ENCODE results near the gene SLC4A1.

- no peak for TF ChIP-seq CTCF (IDR thresholded peaks at IDR 0.05)
- no peak for TF ChIP-seq POLR2A (IDR thresholded peaks at IDR 0.05)
Observed at GRCh38 chr17:44280392-44280937, 12.5 kb upstream of the SLC4A1 start.

Measured in testis (tissue), 2 donors.